ENCODE measurements around the gene LIX1L.

DNA sequence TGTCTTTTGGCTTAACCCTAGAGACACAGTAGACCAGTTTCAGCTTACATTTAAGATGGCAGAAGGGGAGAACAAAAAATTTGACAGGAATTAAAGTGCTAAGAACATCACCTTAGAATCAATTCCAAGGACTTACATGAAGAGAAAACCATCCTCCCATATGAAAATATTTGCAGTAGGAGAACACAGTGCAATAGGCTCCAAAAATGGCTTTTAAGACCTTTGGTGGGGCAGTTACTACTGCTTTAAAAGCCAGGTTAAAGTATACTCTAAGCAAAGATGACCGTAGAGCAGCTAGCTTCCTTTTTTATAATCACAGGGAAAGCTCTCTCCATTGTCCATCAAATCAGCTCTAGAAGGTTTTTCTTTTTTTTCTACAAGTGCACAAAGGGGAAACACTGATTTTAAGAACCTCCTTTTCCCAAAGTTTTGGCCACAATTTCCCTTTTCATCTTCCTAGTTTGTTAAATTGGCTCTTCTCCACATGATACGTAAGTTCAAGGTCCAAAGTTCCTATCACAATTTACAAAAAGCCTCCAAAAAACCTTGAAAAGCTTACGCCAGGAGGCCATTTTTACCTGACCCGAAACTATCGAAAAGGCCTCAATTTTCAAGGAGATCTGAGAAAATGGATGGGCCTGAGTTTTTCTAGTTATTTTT lies 35.3 kb upstream of the LIX1L start:
- TF ChIP-seq, protein P1, sequence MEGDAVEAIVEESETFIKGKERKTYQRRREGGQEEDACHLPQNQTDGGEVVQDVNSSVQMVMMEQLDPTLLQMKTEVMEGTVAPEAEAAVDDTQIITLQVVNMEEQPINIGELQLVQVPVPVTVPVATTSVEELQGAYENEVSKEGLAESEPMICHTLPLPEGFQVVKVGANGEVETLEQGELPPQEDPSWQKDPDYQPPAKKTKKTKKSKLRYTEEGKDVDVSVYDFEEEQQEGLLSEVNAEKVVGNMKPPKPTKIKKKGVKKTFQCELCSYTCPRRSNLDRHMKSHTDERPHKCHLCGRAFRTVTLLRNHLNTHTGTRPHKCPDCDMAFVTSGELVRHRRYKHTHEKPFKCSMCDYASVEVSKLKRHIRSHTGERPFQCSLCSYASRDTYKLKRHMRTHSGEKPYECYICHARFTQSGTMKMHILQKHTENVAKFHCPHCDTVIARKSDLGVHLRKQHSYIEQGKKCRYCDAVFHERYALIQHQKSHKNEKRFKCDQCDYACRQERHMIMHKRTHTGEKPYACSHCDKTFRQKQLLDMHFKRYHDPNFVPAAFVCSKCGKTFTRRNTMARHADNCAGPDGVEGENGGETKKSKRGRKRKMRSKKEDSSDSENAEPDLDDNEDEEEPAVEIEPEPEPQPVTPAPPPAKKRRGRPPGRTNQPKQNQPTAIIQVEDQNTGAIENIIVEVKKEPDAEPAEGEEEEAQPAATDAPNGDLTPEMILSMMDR (IDR thresholded peaks at IDR 0.05): no peak
- peak in 1 of 2 donors; percentile 14 for TF ChIP-seq POLR2A (IDR thresholded peaks at IDR 0.05)
